GM12801 (cell line): Measurements from ENCODE around the gene UROD.

Experiments
- CTCF ChIP-seq: IDR thresholded peaks from one replicate; pipeline ENCODE4 v1.5.1; 2011; ENCODE audit warnings: control low read depth; ENCODE audit not compliant: insufficient read length; ENCODE audit errors: extremely low read depth

UROD gene

GRCh38 chr1:45051005-45051772, 39.1 kb downstream of the UROD start:
- no peak for TF ChIP-seq CTCF

GRCh38 chr1:45057542-45057941, 45.5 kb downstream of the UROD start:
- TF ChIP-seq CTCF, result no peak

GRCh38 chr1:45059829-45060228, 47.8 kb downstream of the UROD start:
- TF ChIP-seq CTCF, result no peak

GRCh38 chr1:45065083-45065482, 53.0 kb downstream of the UROD start:
- no peak for TF ChIP-seq CTCF
